ENCODE data around the gene QKI.

QKI gene

DNA sequence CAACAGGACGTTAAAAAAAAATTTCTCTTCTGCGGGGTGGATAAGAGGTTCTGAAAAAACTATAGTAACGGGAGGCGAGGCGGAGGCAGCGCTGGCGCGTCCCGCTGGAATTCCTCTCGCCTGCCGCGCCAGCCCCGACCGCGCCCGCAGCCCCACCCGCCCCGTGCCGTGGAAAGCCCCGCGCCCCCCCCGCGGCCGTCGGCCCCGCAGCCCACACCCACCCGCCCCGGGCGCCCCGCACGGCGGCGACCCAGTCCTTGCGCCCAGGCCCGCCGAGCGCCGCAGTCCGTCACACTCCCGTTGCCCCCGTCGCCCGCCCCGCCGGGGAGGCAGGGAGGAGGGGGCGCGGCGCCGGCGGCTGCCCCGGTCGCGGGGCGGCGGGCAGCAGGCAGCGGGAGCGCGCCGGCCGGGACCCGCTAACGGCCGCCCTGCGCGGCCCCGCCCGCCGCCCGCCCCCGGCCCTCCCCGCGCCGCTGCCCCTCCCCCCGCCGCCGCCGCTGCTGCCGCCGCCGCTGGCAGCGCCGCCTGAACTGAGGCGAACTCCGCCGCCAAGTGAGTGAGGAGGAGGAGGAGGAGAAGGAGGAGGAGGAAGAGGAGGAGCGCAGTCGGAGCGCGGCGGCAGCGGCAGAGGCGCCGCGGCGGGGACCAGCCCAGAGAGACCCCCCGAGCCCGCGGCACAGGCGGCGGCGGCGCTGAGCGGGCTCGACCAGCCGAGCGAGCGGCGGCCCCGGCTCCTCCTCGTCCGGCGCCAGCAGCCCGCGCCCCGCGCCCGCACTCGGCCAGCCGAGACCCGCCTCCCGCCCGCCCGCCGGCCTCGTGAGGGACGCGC, at the start of gene QKI:
Gene QKI, plus strand, starts transcription at position 602 of the 829 bp plus-strand sequence. CDS start 476 bp downstream, outside the sequence.
- Histone ChIP-seq H3K36me3 (ENCODE audit: control insufficient read depth, insufficient read depth, low read length) (no peaks in the 10 kb centered on the region), H3K4me3 (ENCODE audit: low read depth, low read length) (peak within 1 kb of the TSS; percentile 91), H3K9me3 (ENCODE audit: control insufficient read depth, insufficient read depth, low read length) (no peaks in the 10 kb centered on the region), H3K27me3 (ENCODE audit: control insufficient read depth, insufficient read depth, low read length) (no peaks in the 10 kb centered on the region), H3K4me1 (ENCODE audit: control insufficient read depth, insufficient read depth, low read length) (no peaks in the 10 kb centered on the region), H3K9ac (ENCODE audit: low read depth, low read length) (peak within 1 kb of the TSS; percentile 70)

DNA sequence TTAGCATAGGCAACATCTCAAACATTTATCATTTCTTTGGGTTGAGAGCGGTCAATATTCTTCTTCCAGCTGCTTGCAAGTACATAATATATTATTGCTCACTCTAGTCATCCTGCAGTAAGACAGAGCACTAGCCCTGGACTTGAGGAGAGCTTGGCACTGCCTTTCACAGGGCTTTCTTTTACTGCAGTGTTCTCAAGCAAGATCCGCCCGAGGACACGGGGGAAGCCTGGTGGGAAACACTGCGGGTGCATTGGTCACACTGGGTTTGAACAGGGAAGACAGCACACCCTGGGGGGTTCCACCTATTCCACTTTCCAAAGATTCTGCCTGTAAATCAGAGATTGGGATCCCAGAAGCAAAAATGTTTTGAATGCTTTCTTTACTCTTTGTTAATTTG, 48.2 kb upstream of the QKI start:
- no peaks in the 10 kb centered on the region for H3K9me3 ChIP-seq (ENCODE audit: control insufficient read depth, insufficient read depth, low read length)
- no peak overlapping the region for H3K9ac ChIP-seq (ENCODE audit: low read depth, low read length)
- no peak overlapping the region for H3K4me3 ChIP-seq (ENCODE audit: low read depth, low read length)
- no peaks in the 10 kb centered on the region for H3K36me3 ChIP-seq (ENCODE audit: control insufficient read depth, insufficient read depth, low read length)
- H3K4me1 ChIP-seq (ENCODE audit: control insufficient read depth, insufficient read depth, low read length) = no peaks in the 10 kb centered on the region
- no peaks in the 10 kb centered on the region for H3K27me3 ChIP-seq (ENCODE audit: control insufficient read depth, insufficient read depth, low read length)

DNA sequence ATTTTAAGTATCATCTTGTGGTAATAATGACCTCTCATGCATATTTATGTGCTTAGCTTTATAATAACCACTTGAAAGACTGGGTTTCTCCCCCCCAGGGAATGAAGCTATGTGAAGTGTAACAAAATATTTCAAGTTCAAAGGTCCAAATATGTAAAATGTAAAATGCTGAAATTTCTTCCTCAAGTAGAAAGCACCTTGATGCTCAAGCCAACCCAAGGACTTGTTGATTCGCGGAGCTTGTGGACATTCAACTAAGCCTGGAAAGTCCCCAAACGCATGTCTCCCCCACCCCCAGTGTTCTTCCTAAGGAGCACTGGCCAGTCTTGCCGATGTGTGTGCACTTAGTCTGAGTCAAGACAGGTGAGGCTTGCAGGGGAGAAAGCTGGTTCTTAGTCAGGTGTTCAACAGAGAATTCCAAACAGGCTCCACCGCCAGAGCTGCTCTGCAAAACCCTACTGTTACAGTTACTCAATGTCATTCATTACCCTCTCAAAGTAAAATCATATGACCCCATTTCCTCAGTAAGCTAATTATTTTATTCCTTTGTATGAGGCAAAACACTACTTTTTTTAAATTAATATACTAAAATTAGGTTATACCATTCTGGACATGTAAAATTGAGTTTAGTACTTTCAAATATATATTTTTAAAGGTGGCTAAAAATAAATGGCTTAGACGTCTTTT, 46.9 kb upstream of the QKI start:
- Histone ChIP-seq H3K4me3 (ENCODE audit: low read depth, low read length) (no peak overlapping the region), H3K9ac (ENCODE audit: low read depth, low read length) (no peak overlapping the region)

DNA sequence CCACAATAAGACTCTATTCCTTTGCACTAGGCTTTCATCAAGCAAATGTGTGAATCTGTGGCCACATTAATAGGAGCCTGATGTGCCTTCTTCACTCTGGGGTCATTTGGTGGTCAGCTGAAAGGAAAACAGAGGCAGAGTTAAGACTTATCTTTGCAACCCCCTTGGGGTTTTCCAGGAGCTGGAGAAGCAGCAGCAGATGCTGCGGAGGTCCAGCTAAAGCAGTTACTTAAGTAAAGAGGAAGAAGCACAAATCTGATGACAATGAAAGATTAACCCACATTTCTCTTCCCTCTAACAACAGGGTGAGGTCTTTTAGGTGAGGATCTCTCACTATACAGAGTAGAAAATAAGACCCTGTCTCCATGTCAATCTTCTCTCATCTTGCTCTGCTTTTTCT, 45.4 kb upstream of the QKI start:
- no peaks in the 10 kb centered on the region for H3K27me3 ChIP-seq (ENCODE audit: control insufficient read depth, insufficient read depth, low read length)
- H3K4me1 ChIP-seq (ENCODE audit: control insufficient read depth, insufficient read depth, low read length) = no peaks in the 10 kb centered on the region
- H3K36me3 ChIP-seq (ENCODE audit: control insufficient read depth, insufficient read depth, low read length) = no peaks in the 10 kb centered on the region
- H3K9me3 ChIP-seq (ENCODE audit: control insufficient read depth, insufficient read depth, low read length) = no peaks in the 10 kb centered on the region
- no peak overlapping the region for H3K9ac ChIP-seq (ENCODE audit: low read depth, low read length)
- H3K4me3 ChIP-seq (ENCODE audit: low read depth, low read length) = no peak overlapping the region

More for the DNA sequence above, 46.9 kb upstream of the QKI start:
- H3K36me3 ChIP-seq (ENCODE audit: control insufficient read depth, insufficient read depth, low read length) = no peaks in the 10 kb centered on the region
- H3K9me3 ChIP-seq (ENCODE audit: control insufficient read depth, insufficient read depth, low read length) = no peaks in the 10 kb centered on the region
- no peaks in the 10 kb centered on the region for H3K27me3 ChIP-seq (ENCODE audit: control insufficient read depth, insufficient read depth, low read length)
- no peaks in the 10 kb centered on the region for H3K4me1 ChIP-seq (ENCODE audit: control insufficient read depth, insufficient read depth, low read length)

DNA sequence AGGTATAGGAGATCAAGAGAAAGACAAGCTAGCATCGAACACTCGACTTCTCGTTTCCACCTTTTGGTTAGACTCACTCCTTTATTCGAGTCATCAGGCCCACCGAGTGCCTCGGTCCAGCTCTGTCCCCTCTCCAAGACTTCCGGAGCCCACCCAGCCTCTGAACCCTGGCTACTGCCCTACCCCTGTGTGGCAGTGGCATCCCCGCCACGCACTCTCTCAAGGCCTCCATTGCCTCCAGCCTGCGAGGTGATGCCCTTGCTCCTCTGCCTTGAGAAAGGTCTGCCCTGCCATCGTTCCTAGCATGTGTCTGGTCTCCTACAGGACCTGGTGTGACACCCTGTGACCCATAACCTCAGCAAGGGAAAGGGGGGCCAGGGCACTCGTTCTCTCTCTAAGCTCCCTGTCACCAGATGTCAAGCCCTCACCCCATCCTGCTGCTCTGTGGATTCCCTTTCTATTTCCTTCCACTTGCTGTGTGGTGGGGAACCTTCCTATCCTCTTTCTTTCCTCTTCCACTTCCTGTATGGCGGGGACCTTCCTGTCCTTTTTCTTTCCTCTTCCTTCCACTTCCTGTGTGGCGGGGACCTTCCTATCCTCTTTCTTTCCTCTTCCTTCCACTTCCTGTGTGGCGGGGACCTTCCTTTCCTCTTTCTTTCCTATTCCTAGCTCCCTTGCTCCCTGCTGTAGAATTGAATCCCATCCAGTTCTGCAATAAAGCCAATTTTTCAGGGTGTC, 44.7 kb upstream of the QKI start:
- H3K27me3 ChIP-seq (ENCODE audit: control insufficient read depth, insufficient read depth, low read length) = no peaks in the 10 kb centered on the region
- no peaks in the 10 kb centered on the region for H3K4me1 ChIP-seq (ENCODE audit: control insufficient read depth, insufficient read depth, low read length)
- H3K9me3 ChIP-seq (ENCODE audit: control insufficient read depth, insufficient read depth, low read length) = no peaks in the 10 kb centered on the region
- no peaks in the 10 kb centered on the region for H3K36me3 ChIP-seq (ENCODE audit: control insufficient read depth, insufficient read depth, low read length)
- H3K4me3 ChIP-seq (ENCODE audit: low read depth, low read length) = no peak overlapping the region
- no peak overlapping the region for H3K9ac ChIP-seq (ENCODE audit: low read depth, low read length)

DNA sequence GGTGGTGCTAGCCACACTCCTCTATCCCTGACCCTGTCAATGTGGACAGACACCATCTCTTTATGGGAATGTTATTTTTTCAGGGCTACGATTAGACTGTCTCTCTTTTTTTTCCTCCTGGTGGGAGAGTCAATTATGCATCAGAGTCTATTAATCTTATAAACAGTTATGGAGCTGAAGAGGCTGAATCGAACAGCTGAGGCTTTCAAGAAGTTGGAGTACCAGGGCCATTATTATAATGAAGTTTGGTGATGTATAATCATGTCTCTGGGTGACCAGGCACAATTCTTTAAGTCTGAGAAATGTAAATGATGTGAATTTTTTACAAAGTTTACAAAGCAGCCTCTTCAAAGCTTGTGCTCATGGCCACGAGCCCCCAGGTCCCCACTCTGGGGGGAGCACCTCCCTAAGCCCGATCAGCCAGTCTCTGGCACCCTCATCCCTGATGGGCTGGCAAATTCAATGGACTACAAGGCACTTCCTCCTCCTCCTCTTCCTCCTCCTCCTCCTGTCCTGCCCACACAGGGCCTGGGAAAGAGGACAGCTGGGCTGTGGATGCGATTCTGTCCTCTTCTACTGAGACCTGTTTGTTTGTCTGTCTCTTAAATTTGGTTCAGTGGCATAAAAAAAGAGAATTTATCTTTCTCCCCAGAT, 43.9 kb upstream of the QKI start:
- H3K4me3 ChIP-seq (ENCODE audit: low read depth, low read length) = no peak overlapping the region
- H3K27me3 ChIP-seq (ENCODE audit: control insufficient read depth, insufficient read depth, low read length) = no peaks in the 10 kb centered on the region
- no peak overlapping the region for H3K9ac ChIP-seq (ENCODE audit: low read depth, low read length)
- no peaks in the 10 kb centered on the region for H3K4me1 ChIP-seq (ENCODE audit: control insufficient read depth, insufficient read depth, low read length)
- H3K36me3 ChIP-seq (ENCODE audit: control insufficient read depth, insufficient read depth, low read length) = no peaks in the 10 kb centered on the region
- no peaks in the 10 kb centered on the region for H3K9me3 ChIP-seq (ENCODE audit: control insufficient read depth, insufficient read depth, low read length)

DNA sequence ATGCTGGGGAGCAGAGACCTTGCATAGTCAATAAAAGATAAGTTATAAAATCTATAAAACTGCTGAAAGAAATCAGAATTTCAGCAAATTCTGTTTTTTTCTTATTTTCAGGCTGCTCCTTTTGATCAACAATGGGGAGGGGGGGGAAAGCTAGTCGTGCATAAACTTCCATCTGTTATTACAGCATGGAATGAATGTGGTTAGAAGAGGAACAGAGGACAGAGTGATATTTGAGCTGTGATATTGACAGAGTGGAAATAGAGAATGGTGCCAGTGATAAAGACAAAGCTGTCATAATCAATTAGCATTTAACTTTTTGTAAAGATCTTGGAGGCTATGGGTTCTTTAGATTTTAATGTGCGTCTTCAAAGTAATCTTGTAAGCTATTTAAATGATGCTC, 43.4 kb upstream of the QKI start:
- Histone ChIP-seq H3K4me1 (ENCODE audit: control insufficient read depth, insufficient read depth, low read length) (no peaks in the 10 kb centered on the region), H3K9ac (ENCODE audit: low read depth, low read length) (no peak overlapping the region), H3K36me3 (ENCODE audit: control insufficient read depth, insufficient read depth, low read length) (no peaks in the 10 kb centered on the region), H3K9me3 (ENCODE audit: control insufficient read depth, insufficient read depth, low read length) (no peaks in the 10 kb centered on the region), H3K27me3 (ENCODE audit: control insufficient read depth, insufficient read depth, low read length) (no peaks in the 10 kb centered on the region), H3K4me3 (ENCODE audit: low read depth, low read length) (no peak overlapping the region)

DNA sequence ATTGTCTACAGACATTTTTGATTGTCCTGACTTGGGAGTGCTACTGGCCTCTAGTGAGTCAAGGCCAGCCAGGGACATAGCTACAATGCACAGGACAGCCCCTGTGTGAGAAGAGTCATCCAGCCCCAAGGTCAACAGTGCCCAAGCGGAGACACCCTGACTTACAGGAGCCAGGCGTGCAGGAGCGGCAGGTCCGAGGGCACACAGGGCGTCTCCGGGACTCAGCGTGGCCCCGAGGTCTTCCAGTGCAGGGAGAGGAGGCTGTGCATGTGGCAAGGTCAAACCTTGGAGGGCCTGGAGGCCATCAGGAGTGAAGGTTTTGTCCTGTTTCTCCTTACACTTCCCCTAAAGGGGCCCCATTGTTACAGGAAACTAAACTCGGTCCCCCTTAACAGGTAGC, 41.3 kb upstream of the QKI start:
- Histone ChIP-seq H3K9ac (ENCODE audit: low read depth, low read length) (no peak overlapping the region), H3K4me1 (ENCODE audit: control insufficient read depth, insufficient read depth, low read length) (no peaks in the 10 kb centered on the region), H3K4me3 (ENCODE audit: low read depth, low read length) (no peak overlapping the region), H3K36me3 (ENCODE audit: control insufficient read depth, insufficient read depth, low read length) (no peaks in the 10 kb centered on the region), H3K9me3 (ENCODE audit: control insufficient read depth, insufficient read depth, low read length) (no peaks in the 10 kb centered on the region), H3K27me3 (ENCODE audit: control insufficient read depth, insufficient read depth, low read length) (no peaks in the 10 kb centered on the region)

DNA sequence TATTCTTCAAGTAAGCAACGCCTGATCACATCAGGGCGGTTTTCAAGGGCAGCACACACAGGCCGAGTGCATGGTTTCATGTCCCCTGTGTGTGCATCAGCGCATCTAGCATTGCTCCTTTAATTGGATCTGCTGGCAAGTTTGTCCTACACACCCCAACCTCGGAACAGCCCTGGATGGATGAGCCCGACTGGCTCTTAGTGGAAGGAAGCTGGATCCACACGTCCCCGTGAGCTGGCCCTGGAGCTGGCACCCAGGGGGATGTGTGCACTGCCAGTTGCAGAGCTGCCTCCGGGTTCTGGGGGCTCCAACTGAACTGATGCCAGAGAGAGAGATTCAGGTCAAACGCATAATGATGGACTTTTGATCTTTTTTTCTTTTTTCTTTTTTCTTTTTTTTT, 39.2 kb upstream of the QKI start:
- Histone ChIP-seq H3K4me1 (ENCODE audit: control insufficient read depth, insufficient read depth, low read length) (no peaks in the 10 kb centered on the region), H3K27me3 (ENCODE audit: control insufficient read depth, insufficient read depth, low read length) (no peaks in the 10 kb centered on the region), H3K4me3 (ENCODE audit: low read depth, low read length) (no peak overlapping the region), H3K36me3 (ENCODE audit: control insufficient read depth, insufficient read depth, low read length) (no peaks in the 10 kb centered on the region), H3K9ac (ENCODE audit: low read depth, low read length) (no peak overlapping the region), H3K9me3 (ENCODE audit: control insufficient read depth, insufficient read depth, low read length) (no peaks in the 10 kb centered on the region)

DNA sequence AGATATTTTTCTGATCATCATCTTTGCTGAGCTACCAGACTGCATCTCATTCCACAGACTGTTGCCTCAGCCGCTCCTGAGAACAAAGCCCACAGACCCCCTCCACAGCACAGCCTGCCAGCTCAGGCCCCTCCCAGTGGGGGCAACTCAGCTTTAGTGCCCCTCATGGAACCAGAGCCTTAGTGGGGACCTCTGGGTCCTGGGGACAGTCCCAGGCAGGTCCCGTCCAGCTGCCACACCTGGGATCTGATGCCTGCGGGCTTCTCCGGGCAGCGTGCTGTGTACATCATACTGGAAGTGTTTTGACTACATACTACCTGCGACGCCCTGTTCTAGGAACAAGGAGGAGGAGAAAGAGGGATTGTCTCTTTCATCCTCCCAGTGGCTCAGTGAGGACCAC, 38.3 kb upstream of the QKI start:
- Histone ChIP-seq H3K9ac (ENCODE audit: low read depth, low read length) (no peak overlapping the region), H3K36me3 (ENCODE audit: control insufficient read depth, insufficient read depth, low read length) (no peaks in the 10 kb centered on the region), H3K4me1 (ENCODE audit: control insufficient read depth, insufficient read depth, low read length) (no peaks in the 10 kb centered on the region), H3K4me3 (ENCODE audit: low read depth, low read length) (no peak overlapping the region), H3K9me3 (ENCODE audit: control insufficient read depth, insufficient read depth, low read length) (no peaks in the 10 kb centered on the region), H3K27me3 (ENCODE audit: control insufficient read depth, insufficient read depth, low read length) (no peaks in the 10 kb centered on the region)

DNA sequence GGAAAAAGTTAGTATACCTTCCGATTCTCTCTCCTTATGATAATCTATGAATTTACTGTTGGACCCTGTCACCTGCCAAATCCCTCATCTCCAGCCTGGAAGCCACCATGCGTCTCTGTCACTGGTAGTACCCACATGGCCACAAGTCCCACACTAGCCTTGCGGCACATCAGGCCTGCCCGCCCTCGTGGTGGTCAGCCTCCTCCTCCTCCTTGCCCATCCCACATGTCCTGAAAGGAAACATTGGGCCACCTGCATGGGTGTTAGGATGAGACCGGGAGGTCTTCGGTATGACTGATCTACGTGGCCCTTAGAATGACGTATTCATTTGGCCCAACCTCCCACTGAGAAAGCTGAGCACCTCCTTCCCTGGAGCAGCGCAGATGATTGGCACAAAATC, 37.0 kb upstream of the QKI start:
- no peaks in the 10 kb centered on the region for H3K36me3 ChIP-seq (ENCODE audit: control insufficient read depth, insufficient read depth, low read length)
- no peak overlapping the region for H3K4me3 ChIP-seq (ENCODE audit: low read depth, low read length)
- no peak overlapping the region for H3K9ac ChIP-seq (ENCODE audit: low read depth, low read length)
- H3K9me3 ChIP-seq (ENCODE audit: control insufficient read depth, insufficient read depth, low read length) = no peaks in the 10 kb centered on the region
- no peaks in the 10 kb centered on the region for H3K4me1 ChIP-seq (ENCODE audit: control insufficient read depth, insufficient read depth, low read length)
- no peaks in the 10 kb centered on the region for H3K27me3 ChIP-seq (ENCODE audit: control insufficient read depth, insufficient read depth, low read length)
